ENCODE results near the gene QKI.
"Not testable (repeated sequence)": the region's sequence is repeated elsewhere in the genome, so short reads cannot be mapped to it uniquely, and the experiment has no call there.

QKI gene

GRCh38 chr6:163414117-163414945 is at the start of gene QKI:
QKI (plus strand) TSS chr6:163414718; CDS start chr6:163415194, 476 bp downstream.
- peak; percentile 82 for DNase-seq

GRCh38 chr6:163366288-163366687 is 48.2 kb upstream of the QKI start:
- DNase-seq, result no peak

DNA sequence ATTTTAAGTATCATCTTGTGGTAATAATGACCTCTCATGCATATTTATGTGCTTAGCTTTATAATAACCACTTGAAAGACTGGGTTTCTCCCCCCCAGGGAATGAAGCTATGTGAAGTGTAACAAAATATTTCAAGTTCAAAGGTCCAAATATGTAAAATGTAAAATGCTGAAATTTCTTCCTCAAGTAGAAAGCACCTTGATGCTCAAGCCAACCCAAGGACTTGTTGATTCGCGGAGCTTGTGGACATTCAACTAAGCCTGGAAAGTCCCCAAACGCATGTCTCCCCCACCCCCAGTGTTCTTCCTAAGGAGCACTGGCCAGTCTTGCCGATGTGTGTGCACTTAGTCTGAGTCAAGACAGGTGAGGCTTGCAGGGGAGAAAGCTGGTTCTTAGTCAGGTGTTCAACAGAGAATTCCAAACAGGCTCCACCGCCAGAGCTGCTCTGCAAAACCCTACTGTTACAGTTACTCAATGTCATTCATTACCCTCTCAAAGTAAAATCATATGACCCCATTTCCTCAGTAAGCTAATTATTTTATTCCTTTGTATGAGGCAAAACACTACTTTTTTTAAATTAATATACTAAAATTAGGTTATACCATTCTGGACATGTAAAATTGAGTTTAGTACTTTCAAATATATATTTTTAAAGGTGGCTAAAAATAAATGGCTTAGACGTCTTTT is 46.9 kb upstream of the QKI start:
- DNase-seq, result no peak

- no peak for DNase-seq
These were observed 45.4 kb upstream of the QKI start for GRCh38 chr6:163369141-163369540.

- DNase-seq, result no peak
These were observed 44.7 kb upstream of the QKI start for GRCh38 chr6:163369628-163370365.

GRCh38 chr6:163370464-163371117 is 43.9 kb upstream of the QKI start:
- no peak for DNase-seq

GRCh38 chr6:163371129-163371528 is 43.4 kb upstream of the QKI start:
- DNase-seq, result no peak

- no peak for DNase-seq
These were observed 41.3 kb upstream of the QKI start for GRCh38 chr6:163373240-163373639.

- DNase-seq, result no peak
These were observed 39.2 kb upstream of the QKI start for GRCh38 chr6:163375361-163375760.

GRCh38 chr6:163376187-163376586 is 38.3 kb upstream of the QKI start:
- no peak for DNase-seq

DNA sequence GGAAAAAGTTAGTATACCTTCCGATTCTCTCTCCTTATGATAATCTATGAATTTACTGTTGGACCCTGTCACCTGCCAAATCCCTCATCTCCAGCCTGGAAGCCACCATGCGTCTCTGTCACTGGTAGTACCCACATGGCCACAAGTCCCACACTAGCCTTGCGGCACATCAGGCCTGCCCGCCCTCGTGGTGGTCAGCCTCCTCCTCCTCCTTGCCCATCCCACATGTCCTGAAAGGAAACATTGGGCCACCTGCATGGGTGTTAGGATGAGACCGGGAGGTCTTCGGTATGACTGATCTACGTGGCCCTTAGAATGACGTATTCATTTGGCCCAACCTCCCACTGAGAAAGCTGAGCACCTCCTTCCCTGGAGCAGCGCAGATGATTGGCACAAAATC is 37.0 kb upstream of the QKI start:
- DNase-seq, result no peak

GRCh38 chr6:163380216-163380615 is 34.3 kb upstream of the QKI start:
- DNase-seq, result no peak

- no peak for DNase-seq
These were observed 33.3 kb upstream of the QKI start for GRCh38 chr6:163381118-163381756.

- not testable (repeated sequence) for DNase-seq
These were observed 31.1 kb upstream of the QKI start for GRCh38 chr6:163383396-163383795.

- peak; percentile 12 for DNase-seq
These were observed 30.6 kb upstream of the QKI start for GRCh38 chr6:163383912-163384311.

DNA sequence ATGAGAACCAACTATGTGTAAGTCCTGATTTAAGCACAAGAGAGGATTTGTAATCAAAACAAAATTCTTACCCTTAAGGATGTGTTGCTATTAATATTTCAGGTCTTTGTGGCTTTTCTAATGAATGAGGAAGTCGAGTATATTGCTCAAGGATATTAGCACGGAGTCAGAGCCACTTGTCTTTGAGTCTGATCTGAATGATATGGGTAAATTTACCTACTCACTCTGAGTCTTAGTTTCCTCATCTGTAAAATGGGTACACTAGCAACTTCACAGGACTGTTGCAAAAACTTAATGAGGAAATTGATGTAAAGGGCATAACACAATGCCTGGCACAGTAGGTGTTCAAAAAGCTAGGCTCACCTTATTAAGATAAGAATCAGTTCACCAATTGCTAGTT is 30.0 kb upstream of the QKI start:
- DNase-seq, result no peak

GRCh38 chr6:163385503-163385902 is 29.0 kb upstream of the QKI start:
- DNase-seq, result not testable (repeated sequence)

DNA sequence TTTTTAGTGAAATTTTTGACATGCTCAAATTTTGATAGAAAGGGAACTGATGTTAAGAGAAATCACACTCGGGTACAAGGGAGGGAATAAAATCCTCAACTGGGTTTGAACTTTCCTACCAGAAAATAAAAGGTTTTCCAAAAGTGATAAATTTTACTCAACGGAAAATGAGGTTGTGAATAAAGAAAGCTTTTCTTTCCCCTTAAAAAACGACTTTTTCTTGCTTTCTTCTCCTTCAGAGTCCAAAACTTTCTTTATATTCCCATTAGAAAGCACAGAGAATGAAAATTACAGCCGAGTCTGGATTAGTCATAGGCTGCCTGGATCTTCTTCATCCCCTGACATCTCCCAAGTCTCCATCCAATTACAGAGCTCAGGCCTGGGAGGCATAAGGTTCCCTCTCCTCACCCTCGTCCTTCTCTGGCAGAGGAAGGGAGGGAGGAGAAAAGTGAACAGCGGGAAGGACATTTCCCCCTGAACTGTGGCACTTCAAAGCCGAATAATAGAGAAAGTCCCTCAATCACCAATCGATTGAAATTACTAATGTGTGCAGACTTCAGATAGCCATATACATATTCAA is 28.1 kb upstream of the QKI start:
- DNase-seq, result no peak

- DNase-seq, result no peak
These were observed 27.2 kb upstream of the QKI start for GRCh38 chr6:163387317-163387716.

GRCh38 chr6:163389354-163389753 is 25.2 kb upstream of the QKI start:
- DNase-seq, result no peak

GRCh38 chr6:163390770-163391169 is 23.7 kb upstream of the QKI start:
- no peak for DNase-seq

- DNase-seq, result peak; percentile 37
These were observed 22.5 kb upstream of the QKI start for GRCh38 chr6:163391985-163392384.
